Calu3 (cell line): ENCODE results near the gene KCNF1. TPM values are rescaled to one million over a fixed set of nuclear protein-coding genes. Genes with fewer than 3 reads are reported as not detected.

Source experiments
- BruUV-seq: library from RNA; stranded (reverse); fragments of 400-500 nt; replicated peaks from 2 replicates; lab custom pipeline; 2021; lab: Mats Ljungman, UMichigan
- CTCF ChIA-PET: fragments of 300-600 bp; sonication (Branson Sonifier 250); formaldehyde crosslinking; loops from one replicate; lab custom pipeline; 2022; ENCODE audit warnings: antibody characterized with exemption; lab: Charles Lee
- DNase-seq: peaks from one replicate; pipeline ENCODE4 v3.0.0; 2022
- H3K27ac Mint-ChIP-seq: one replicate; pipeline ENCODE4 v1.8.0; 2022; ENCODE audit warnings: mixed read lengths; ENCODE audit not compliant: unreplicated experiment
- H3K27me3 Mint-ChIP-seq: one replicate; pipeline ENCODE4 v1.8.0; 2022; ENCODE audit warnings: mixed read lengths; ENCODE audit not compliant: unreplicated experiment
- H3K36me3 Mint-ChIP-seq: one replicate; pipeline ENCODE4 v1.8.0; 2022; ENCODE audit warnings: mild to moderate bottlenecking, moderate library complexity, mixed read lengths; ENCODE audit not compliant: insufficient read depth, unreplicated experiment
- H3K4me1 Mint-ChIP-seq: one replicate; pipeline ENCODE4 v1.8.0; 2022; ENCODE audit warnings: mild to moderate bottlenecking, low read depth, mixed read lengths; ENCODE audit not compliant: unreplicated experiment
- H3K4me3 Mint-ChIP-seq: one replicate; pipeline ENCODE4 v1.8.0; 2022; ENCODE audit warnings: mild to moderate bottlenecking, low read depth, moderate library complexity, mixed read lengths; ENCODE audit not compliant: unreplicated experiment
- H3K9me3 Mint-ChIP-seq: one replicate; pipeline ENCODE4 v1.8.0; 2022; ENCODE audit warnings: low read depth, mixed read lengths; ENCODE audit not compliant: unreplicated experiment
- intact Hi-C: fragments of 100-400 bp; cut with micrococcal nuclease; formaldehyde crosslinking; loops from one replicate; pipeline ENCODE4 v1.10.0; 2022; ENCODE audit not compliant: unreplicated experiment
- total RNA-seq: library from RNA; stranded (reverse); gene quantifications from 2 replicates; pipeline ENCODE4 v1.2.3, GENCODE V29; 2022
- TF ChIP-seq, protein P1 (sequence below): fragments of 200-600 bp; IDR thresholded peaks from one replicate; pipeline ENCODE4 v1.8.0; 2022; ENCODE audit warnings: antibody characterized with exemption; ENCODE audit not compliant: unreplicated experiment

KCNF1 gene
- total RNA-seq, 1 experiment from 2014 or later, result not detected

DNA sequence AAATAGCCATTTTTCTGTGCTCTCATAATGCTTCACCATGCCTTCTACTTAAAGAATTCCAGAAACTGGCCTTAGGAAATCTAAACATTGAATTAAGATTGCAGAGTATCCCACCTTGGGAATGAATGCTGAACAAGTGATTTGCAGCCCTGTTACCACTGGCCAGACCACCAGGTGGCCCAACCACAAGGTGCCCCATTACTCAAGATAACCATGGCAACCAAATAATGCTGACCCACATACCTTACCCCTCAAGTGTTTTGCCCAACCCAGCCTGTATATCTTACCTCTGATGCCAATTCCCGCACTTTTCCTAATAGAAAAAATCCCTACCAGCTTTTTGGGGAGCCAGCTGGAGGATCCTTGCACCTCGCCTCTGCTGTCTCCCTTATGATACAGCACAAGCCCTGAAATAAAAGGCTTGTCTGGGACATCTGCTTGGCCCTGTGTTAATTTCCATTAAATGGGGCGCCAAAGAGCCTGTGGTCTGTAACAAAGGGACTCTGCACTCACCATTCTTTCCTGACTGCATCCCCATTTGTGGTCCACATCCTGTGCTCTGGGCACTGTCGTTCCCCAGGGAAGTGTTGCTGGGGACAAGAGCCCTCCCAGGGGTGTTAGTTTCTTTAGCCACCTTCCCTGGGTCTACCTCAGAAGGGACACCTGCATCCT, 17.3 kb upstream of the KCNF1 start:
- Mint-ChIP-seq H3K4me3 (no peak overlapping the region), H3K9me3 (peaks cover 2% of the 10 kb centered on the region), H3K27ac (no peak overlapping the region), H3K4me1 (no peaks in the 10 kb centered on the region), H3K36me3 (no peaks in the 10 kb centered on the region), H3K27me3 (peaks cover 57% of the 10 kb centered on the region)
- intact Hi-C loops, result no loop called here
- TF ChIP-seq, protein P1, sequence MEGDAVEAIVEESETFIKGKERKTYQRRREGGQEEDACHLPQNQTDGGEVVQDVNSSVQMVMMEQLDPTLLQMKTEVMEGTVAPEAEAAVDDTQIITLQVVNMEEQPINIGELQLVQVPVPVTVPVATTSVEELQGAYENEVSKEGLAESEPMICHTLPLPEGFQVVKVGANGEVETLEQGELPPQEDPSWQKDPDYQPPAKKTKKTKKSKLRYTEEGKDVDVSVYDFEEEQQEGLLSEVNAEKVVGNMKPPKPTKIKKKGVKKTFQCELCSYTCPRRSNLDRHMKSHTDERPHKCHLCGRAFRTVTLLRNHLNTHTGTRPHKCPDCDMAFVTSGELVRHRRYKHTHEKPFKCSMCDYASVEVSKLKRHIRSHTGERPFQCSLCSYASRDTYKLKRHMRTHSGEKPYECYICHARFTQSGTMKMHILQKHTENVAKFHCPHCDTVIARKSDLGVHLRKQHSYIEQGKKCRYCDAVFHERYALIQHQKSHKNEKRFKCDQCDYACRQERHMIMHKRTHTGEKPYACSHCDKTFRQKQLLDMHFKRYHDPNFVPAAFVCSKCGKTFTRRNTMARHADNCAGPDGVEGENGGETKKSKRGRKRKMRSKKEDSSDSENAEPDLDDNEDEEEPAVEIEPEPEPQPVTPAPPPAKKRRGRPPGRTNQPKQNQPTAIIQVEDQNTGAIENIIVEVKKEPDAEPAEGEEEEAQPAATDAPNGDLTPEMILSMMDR, result no peak
- DNase-seq, result no peak
- CTCF ChIA-PET, result no interaction called here
- no TSS peak for BruUV-seq

DNA sequence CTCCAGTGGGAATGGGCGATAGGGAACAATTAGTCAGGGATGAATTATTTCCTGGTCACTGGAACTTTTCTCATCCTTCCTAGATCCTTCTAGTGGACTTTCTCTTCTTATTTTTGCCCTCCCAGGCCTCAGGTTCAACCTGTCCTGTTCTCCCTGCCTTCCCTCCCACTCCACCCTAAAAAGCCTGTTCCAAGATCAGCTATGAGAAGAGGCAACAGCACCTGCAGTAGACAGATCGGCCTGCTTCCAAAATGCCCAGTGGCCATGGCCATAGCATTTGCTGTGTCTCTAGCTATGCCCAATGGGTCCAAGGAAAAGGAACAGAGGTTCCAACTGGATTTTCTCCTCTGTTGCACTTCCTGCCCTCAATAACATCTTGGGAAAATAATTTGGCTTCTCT, 16.5 kb upstream of the KCNF1 start:
- no peaks in the 10 kb centered on the region for H3K36me3 Mint-ChIP-seq
- CTCF ChIA-PET, result no interaction called here
- intact Hi-C loops, result no loop called here
- peaks cover 2% of the 10 kb centered on the region for H3K9me3 Mint-ChIP-seq
- H3K27ac Mint-ChIP-seq, result no peak overlapping the region
- H3K27me3 Mint-ChIP-seq, result peaks cover 53% of the 10 kb centered on the region
- DNase-seq, result no peak
- TF ChIP-seq, protein P1, result no peak
- no peak overlapping the region for H3K4me3 Mint-ChIP-seq
- no TSS peak for BruUV-seq
- peaks cover 1% of the 10 kb centered on the region for H3K4me1 Mint-ChIP-seq

DNA sequence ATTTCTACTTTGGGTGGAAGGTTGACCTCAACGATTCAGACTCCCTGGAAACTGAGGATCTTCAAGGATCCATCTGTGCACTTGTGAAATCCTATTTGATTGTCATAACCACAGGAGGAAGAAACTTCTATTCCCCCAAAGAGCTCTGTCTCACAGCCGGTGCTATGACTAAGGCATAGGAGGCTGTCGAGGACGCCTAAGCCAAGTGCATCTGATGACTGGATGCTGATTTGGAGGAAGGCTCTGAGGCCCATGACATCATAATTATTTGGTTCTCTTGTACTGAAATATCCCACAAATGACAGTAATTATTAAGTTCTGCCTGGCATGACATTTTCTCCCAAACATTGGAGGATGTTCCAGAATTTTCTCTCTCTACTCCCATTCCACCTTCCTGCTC, 13.8 kb upstream of the KCNF1 start:
- Mint-ChIP-seq H3K27ac (no peak overlapping the region), H3K36me3 (no peaks in the 10 kb centered on the region), H3K4me1 (peaks cover 14% of the 10 kb centered on the region), H3K27me3 (peaks cover 25% of the 10 kb centered on the region), H3K4me3 (no peak overlapping the region), H3K9me3 (no peaks in the 10 kb centered on the region)
- no peak for DNase-seq
- BruUV-seq, result no TSS peak
- CTCF ChIA-PET, result no interaction called here
- TF ChIP-seq, protein P1, result no peak
- intact Hi-C loops, result no loop called here

DNA sequence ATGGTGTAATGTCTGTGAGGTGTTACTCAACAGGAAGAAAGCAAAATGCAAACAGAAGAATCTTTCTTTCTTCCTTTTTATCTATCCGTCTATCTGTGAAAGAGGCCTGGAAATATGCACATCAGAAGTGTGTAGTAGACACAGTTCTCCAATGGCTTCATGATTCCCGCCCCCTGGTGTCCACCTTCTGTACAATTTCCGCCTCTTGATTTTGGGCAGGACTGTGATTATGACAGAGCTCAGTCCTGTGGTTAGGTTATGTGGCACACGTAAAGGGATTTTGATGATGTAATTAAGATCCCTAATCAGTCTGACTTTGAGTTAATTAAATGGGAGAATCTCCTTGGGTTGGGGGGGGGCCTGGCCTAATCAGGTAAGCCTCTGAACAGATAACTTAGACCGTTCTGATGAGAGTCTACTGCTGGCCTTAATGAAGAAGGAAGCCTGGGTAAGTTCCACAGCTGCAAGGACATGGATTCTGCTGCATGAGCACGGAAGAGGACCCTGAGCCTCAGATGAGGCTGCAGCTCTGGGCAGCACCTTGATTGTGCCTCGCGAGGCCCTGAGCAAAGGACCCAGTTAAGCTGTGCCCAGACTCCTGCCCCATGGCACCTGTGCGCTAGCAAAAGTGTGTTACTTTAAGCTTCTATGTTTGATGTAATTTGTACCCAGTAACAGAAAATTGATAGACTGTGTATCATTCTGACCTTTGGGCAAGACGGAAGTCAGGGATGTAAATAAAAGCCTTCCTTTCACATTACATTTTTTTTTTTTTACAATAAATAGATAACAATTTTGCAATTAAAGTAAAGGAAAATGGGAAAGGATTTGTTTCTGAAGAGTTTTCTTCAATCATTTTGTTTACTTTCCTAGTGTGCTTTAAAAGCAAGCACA, 11.3 kb upstream of the KCNF1 start:
- H3K27ac Mint-ChIP-seq, result no peak overlapping the region
- no peaks in the 10 kb centered on the region for H3K36me3 Mint-ChIP-seq
- TF ChIP-seq, protein P1, result no peak
- peaks cover 14% of the 10 kb centered on the region for H3K27me3 Mint-ChIP-seq
- no TSS peak for BruUV-seq
- H3K9me3 Mint-ChIP-seq, result no peaks in the 10 kb centered on the region
- H3K4me1 Mint-ChIP-seq, result peaks cover 14% of the 10 kb centered on the region
- peak; percentile 54 for DNase-seq
- CTCF ChIA-PET, result interaction anchor here (0.7 to 1.4 kb wide), 8 partner anchors 8 to 518 kb away, joined by 3 to 17 read pairs (median 6); no protein-coding TSS in a partner anchor
- intact Hi-C loops, result loop anchor here (1.0 kb wide), 1 partner anchor 65 kb away; no protein-coding TSS in a partner anchor
- H3K4me3 Mint-ChIP-seq, result no peak overlapping the region
